Omental fat pad (tissue), 4 donors: ENCODE measurements around the gene TMBIM1. TPM values are rescaled to one million over a fixed set of nuclear protein-coding genes. Genes with fewer than 3 reads are reported as not detected.

Experiments used
- ATAC-seq: fragments of 150-250 bp; one replicate; pipeline ENCODE4 v1.9.1; 2016; ENCODE audit warnings: mild to moderate bottlenecking, moderate library complexity; ENCODE audit not compliant: low FRiP score
- DNase-seq: peaks from one replicate; pipeline ENCODE4 v3.0.0-alpha.2; 2019; ENCODE audit warnings: low spot score
- total RNA-seq, 4 donors: library from RNA; depleted of rRNA; stranded (reverse); fragments of >200 nt; gene quantifications; one replicate each; pipeline ENCODE4 v1.1.0, GENCODE V29; 2016
- TF ChIP-seq, protein P1 (sequence below), 3 donors: fragments of 450-650 bp; IDR thresholded peaks; one replicate each; pipeline ENCODE4 v1.5.1; 2016 to 2017; ENCODE audit warnings: antibody characterized with exemption in 3 of 3, mild to moderate bottlenecking in 3 of 3, moderate library complexity in 2 of 3

Gene TMBIM1
- total RNA-seq, 4 donors from 2014 or later: 190 to 689 (median 399) TPM

DNA sequence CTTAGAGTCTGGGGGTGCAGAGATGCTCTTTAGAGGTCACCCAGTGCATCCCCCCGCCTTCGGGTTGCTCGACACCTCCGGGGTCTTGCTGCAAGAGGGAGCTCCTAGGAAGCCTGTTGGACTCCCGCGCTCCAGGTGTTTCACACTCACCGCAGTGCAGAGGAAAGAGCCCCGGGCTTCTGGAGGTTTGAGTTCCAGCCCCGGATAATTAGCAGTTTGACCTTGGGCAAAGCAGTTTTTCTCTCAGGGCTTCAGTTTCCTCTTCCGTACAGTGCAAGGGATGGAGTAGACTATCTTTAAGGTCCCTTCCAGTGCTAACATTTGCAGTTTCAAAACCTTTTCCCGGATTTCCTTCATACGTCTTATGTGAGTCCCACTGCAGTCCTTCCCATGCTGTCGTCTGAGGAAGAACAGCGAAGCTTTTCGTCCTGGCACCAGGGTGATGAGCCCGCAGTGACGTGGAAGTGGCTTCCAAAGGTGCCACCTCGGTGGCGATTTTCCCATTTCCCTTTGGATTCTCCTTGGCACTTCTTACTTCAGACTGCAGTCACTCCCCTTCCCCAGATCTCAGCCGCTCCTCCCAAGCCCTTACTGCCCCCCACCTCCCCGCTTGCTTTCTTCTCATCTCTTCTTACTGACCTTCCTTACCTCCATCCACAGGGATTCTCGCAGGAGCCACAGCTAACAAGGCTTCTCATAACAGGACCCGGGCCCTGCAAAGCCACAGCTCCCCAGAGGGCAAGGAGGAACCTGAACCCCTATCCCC is 21.4 kb downstream of the TMBIM1 start:
- TF ChIP-seq, protein P1, sequence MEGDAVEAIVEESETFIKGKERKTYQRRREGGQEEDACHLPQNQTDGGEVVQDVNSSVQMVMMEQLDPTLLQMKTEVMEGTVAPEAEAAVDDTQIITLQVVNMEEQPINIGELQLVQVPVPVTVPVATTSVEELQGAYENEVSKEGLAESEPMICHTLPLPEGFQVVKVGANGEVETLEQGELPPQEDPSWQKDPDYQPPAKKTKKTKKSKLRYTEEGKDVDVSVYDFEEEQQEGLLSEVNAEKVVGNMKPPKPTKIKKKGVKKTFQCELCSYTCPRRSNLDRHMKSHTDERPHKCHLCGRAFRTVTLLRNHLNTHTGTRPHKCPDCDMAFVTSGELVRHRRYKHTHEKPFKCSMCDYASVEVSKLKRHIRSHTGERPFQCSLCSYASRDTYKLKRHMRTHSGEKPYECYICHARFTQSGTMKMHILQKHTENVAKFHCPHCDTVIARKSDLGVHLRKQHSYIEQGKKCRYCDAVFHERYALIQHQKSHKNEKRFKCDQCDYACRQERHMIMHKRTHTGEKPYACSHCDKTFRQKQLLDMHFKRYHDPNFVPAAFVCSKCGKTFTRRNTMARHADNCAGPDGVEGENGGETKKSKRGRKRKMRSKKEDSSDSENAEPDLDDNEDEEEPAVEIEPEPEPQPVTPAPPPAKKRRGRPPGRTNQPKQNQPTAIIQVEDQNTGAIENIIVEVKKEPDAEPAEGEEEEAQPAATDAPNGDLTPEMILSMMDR (IDR thresholded peaks at IDR 0.05): no peak
- no peak for DNase-seq
- no peak for ATAC-seq

DNA sequence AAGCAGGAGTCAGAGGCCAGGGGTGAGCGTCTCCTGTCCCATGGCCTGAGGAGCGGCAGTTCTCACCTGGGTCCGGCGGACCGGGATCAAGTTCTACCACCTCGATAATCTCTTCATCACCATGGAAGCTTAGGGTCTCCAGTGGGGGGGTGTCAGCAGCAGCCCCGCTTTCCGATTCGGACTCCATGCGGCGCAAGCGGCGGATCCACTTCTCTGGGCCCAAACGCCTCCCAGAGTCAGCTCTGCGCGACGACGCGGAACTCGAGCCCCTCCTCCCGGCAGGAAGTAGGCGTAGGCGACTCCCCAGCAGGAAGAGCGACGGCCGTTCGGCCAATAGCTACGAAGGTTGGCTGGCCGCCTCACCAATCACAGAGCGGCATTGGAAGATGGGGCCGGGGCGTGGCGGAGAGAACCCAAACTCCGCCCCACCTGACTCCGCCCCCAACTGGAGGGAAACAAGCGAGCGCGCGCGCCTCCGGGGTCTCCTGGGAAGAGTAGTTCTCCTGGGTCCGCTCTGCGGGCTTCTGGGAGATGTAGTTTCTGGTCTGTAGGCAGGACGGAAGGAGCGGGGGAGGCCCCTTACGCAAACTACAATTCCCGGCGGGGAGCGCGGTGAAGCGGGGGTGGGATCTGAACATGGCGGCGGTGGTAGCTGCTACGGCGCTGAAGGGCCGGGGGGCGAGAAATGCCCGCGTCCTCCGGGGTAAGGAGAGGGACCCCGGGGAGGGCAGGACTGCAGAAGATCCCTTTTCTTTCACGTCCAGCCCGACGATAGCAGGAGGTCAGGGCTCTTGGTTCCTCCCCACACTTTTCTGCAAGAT is 22.2 kb downstream of the TMBIM1 start, which contains the start of the genes AAMP and PNKD:
Gene AAMP (minus strand): TSS at position 238 of the 821 bp plus-strand sequence. CDS start 51 bp downstream, at position 187.
Gene PNKD (plus strand): TSS at position 620 of the 821 bp plus-strand sequence. CDS start 17 bp downstream, at position 637.
- TF ChIP-seq, protein P1 (IDR thresholded peaks at IDR 0.05): no peak
- ATAC-seq (peak; percentile 95), DNase-seq (peak; percentile 99)

DNA sequence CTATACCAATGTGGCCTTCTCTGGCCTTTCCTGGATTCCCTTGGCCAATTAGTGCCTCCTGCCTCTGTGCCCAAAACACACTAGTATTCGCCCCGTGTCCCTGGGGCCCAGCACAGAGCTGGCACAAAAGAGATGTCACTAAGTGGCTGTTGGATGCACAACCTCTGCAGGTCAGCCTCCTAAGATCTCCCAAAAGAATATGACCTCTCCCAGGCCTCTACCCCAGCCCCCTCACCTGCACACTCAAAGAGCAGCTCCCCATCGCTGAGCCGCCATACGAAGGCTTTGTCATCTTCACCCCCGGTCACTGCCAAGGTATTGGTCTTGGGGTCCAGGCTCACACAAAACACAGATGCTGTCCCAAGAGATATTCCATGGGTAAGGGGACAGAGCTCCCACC is 25.0 kb downstream of the TMBIM1 start:
- TF ChIP-seq, protein P1 (IDR thresholded peaks at IDR 0.05): no peak
- DNase-seq (no peak), ATAC-seq (no peak)

DNA sequence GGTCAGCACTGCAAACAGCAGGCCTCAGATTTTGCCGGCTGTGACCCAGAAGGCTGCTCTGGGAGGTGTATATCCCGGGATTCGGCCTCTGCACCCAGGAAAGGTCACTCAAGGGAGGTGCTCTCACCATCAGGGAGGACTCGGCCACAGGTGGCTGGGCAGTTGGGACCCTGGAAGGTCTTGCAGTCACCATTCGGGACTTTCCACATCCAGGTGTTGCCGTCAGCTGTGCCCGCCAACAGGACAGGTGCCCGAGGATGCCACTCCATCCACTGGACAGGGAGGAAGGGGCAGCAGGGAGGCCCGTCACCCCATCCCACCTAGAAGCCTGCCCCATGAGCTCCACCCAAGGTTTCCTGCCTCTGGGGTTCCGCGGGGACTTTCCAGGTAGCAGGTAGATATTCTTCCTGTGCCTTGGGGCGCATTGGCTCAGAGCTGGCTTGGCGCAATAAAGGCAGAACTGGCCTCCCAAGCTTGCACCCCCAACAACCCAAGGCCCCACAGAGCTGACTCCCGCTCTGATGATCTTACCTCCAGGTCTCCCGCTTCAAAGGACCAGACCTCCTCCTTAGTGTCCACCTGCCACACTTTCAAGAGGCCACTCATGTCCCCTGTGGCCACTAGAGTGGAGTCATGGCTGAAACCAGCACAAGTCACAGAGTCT is 25.9 kb downstream of the TMBIM1 start:
- DNase-seq (no peak), ATAC-seq (no peak)
- TF ChIP-seq, protein P1 (IDR thresholded peaks at IDR 0.05): no peak

DNA sequence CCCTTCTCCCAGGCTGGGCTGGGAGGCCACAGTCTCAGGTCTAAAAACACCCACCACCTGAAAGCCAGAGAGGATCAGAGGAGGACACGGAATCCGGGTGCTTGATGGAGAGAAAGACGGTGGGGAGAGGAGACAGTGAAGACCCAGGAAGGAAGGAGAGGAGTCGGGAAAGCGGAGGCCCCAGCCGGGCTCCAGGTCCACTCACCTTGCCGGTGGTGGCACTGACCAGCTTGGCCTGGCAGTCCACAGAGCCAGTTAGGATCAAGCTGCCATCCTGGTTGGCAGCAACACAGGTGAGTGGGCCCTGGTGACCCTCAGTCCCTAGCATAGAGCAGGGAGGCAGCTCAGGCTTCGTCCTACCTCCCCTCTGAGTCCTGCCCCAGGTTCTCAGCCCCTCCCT is 26.7 kb downstream of the TMBIM1 start:
- ATAC-seq (no peak), DNase-seq (no peak)
- TF ChIP-seq, protein P1 (IDR thresholded peaks at IDR 0.05): no peak

DNA sequence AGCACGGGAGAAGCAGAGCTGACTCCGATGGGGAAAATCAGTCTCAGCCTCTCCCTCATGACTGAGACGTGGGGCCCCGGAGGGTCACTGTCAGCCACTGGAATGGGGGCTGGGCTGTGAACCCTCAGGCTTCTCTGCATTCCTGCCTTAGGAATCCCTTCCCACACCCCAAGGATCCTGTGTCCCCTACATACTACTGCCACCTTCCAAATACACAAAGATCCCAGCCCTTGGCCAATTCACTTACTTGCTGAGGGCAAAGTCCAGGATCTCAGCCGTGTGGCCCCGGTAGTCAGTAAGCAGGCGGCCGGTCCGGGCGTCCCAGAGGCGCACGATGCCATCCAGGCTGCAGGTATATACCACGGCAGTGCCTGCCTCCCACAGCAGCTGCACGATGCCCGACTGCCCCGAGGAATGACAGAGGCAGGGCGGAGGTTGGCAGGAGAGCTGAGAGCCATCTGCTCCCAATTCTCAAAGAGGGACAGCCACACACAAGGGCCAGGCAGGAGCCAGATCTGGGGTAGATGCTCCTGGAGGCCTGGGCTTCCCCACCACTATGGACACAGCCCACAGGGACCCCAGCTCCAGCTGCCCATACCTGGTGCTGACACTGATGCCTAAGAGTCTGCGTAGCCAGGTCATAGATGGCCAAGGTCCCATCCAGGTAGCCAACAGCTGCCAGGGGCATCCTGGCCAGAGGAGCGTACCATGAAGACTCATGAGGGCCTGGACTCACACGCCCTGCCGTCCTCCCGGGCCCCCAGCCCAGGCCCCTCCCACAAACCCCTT is 27.3 kb downstream of the TMBIM1 start:
- TF ChIP-seq, protein P1 (IDR thresholded peaks at IDR 0.05): no peak
- DNase-seq (no peak), ATAC-seq (no peak)
